GM21447 (cell line): ENCODE measurements around the gene TGFB2.
A peak's percentile ranks its signal among the peaks of the same experiment; 100 is the strongest.
"Not testable (repeated sequence)": the region's sequence is repeated elsewhere in the genome, so short reads cannot be mapped to it uniquely, and the experiment has no call there.

ENCODE experiments used
- ATAC-seq: cut with Tn5 transposase; IDR thresholded peaks from one replicate; pipeline ENCODE4 v1.9.1; 2021; ENCODE audit not compliant: unreplicated experiment

TGFB2 gene

GRCh38 chr1:218344814-218345672 is at the start of gene TGFB2:
Gene TGFB2 (plus strand): TSS chr1:218345336. CDS start chr1:218346702, 1,366 bp downstream.
- peak; percentile 54 for ATAC-seq

GRCh38 chr1:218296162-218296561 is 49.0 kb upstream of the TGFB2 start:
- no peak for ATAC-seq

DNA sequence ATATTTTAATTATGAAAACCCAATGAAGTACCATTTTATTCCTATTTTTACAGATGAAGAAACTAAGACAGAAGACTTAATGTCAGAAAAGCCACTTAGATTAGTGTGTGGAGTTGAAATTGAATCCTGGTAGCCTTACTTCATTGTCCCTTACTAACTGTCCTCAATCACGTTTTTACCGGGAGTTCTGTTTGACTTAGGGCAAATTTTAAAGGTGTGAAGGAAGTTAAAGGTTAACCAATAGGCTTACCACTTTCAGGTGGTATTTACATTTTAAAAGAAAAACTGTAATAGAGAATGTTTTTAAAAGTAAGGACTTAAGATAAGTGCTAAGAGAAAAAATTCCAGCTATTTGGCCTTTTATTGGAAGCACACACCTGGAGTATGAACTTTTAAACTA is 47.7 kb upstream of the TGFB2 start:
- no peak for ATAC-seq

- no peak for ATAC-seq
These were observed 47.3 kb upstream of the TGFB2 start for GRCh38 chr1:218297867-218298266.

DNA sequence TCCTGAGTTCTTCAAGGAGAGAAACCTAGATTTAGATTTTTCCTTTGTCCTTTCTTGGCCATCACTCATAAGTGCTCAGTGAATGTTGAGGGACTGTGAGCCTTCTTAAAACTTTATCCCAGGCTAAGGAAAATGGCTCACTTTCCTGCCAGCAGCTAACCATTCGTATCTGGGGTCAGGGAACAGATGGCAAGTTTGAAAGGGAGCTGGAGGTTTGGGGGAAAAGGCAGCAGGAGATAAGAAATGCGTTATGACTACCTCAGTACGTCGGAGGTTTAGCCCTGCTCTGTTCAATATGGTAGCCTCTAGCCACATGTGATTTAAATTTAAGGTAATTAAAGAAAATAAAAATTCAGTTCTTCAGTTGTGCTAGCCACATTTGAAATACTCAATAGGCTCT is 46.7 kb upstream of the TGFB2 start:
- ATAC-seq, result no peak

DNA sequence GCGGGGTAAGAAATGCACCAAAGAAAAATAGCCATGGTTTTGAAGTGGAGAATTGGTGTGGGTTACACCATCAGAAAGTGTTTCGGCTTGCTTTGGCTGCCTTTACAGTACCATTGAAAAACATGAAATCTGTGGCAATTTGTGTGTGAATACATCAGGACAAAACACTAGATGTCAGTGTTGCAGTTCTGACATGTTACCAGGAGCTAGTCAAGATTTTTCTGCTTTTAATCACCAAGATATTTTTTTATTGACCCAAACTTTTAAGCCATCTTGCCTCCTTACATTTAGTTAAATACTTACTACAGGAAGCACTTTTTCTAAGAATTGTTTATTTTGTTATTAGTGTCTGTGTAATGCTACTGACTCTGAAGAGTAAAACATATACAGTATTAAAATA is 45.7 kb upstream of the TGFB2 start:
- ATAC-seq, result no peak

- ATAC-seq, result no peak
These were observed 43.9 kb upstream of the TGFB2 start for GRCh38 chr1:218301217-218301616.

- no peak for ATAC-seq
These were observed 43.0 kb upstream of the TGFB2 start for GRCh38 chr1:218302155-218302554.

- no peak for ATAC-seq
These were observed 41.8 kb upstream of the TGFB2 start for GRCh38 chr1:218303176-218303879.

DNA sequence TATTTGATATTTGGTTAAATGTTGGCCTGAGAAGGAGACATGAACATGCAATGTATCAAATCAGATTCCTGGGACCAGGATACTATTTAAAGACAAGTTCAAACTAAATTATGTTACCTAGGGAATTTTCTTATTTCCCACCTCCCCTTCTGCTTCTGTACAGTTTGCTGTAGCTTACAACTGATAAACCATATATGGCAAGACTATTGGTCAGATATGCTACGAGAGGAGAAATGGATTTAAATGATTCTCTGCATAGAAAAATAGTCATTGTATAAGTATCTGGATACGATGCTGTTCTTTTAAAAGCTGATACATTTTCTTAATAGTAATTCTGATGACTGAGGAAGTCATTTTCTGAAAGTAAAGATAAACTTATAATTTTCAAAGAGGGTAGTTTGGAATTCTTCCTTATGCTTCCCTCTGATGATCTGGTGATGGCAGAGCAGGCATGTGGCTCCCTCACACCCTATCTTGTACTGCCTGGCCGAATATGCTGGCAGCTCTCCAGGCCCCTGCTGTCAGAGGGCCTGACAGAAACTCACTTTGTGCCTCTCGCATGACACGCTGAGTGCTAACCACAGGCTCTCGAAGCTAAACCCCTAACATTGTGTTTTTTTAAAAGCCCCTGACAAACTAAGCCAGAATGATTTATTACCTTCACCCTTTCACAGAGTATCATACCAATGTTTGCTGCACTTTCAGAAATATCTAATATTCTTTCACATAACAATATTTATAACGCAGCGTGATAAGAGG is 40.7 kb upstream of the TGFB2 start:
- ATAC-seq, result peak; percentile 72

DNA sequence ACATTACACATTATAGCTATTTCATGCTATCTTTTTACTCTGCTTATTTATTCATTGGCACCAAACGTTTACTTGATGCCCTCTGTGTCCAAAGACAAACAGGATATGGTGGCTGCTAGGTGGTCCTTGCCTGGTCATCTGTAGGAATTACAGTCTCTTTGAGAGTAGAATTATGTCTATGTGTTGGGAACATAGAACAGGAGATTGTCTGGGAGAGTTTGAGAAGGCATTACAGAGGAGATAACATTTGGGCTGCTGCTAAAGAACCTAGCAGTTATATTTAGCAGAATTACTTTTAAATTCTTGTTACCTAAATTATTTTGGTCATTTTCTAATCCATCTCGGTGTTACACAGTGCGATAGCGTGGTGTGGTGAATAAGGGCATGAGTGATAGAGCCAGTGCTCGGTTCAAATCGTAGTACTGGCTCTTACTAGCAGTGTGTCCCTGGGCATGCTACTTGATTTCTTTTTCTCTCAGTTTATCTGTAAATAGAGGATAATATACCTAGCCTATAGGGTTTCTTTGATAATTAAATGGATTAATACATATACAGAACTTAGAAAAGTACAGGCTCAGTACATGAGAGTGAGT is 39.6 kb upstream of the TGFB2 start:
- no peak for ATAC-seq

GRCh38 chr1:218312509-218312908 is 32.6 kb upstream of the TGFB2 start:
- ATAC-seq, result no peak

DNA sequence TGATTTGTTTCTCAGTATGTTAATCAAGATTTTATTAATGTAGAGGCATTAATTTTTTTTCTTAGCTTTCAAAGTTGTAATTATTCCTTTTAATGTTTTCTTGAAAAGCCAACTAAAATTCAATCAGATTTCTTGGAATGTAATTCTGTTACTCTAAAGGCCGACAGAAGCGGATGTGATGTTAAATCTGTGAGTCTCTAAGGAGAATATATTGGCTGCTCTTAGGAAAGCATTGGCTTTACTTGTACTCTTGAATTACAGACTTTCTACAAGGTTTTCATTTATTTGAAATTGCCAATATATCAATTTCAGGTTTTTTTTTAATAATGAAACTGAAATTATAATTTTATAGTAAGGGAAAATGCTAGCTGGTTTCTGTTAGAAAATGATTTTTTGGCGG is 30.8 kb upstream of the TGFB2 start:
- ATAC-seq, result no peak

DNA sequence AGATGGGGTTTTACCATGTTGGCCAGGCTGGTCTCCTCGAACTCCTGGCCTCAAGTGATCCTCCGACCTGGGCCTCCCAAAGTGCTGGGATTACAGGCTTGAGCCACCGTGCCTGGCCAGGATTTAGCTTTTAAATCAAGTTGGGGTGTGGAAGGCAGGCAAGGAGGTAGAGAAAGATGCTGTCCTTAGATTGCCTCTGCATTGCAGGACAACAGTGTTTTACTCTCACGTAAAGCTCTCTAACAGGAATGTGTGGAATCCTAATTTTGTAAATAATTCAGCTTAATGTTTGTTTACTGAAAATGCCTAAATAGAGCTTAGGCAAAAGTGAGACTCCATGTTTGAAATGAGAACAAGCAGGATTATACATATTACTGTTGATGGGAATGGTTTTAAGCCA is 29.5 kb upstream of the TGFB2 start:
- no peak for ATAC-seq

DNA sequence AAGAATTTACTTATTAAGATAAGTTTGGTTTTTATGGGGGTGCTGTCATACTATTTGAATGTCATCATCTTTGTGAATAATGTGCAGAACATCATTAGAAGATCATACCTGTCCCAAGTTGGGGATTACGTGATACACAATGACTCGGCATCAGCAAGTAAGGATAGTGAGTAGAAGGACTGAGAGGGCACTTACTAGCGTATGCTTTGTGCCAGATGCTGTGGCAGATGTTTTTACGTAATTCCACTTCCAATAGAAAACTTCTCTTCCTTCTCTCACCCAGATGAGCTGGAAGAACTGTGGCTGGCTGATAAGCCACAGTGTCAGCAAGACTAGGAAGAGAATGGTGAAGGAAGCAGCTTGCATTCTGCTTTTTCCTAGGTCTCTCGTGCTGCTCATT is 28.1 kb upstream of the TGFB2 start:
- ATAC-seq, result no peak

DNA sequence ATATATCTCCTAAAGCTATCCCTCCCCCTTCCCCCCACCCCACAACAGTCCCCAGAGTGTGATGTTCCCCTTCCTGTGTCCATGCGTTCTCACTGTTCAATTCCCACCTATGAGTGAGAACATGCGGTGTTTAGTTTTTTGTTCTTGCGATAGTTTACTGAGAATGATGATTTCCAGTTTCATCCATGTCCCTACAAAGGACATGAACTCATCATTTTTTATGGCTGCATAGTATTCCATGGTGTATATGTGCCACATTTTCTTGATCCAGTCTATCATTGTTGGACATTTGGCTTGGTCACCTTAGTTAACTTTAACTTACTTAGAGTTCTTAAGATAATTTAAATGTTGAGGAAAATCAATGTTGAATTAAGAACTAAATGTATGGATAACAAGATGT is 25.0 kb upstream of the TGFB2 start:
- not testable (repeated sequence) for ATAC-seq

- ATAC-seq, result no peak
These were observed 22.4 kb upstream of the TGFB2 start for GRCh38 chr1:218322762-218323161.

- ATAC-seq, result no peak
These were observed 21.4 kb upstream of the TGFB2 start for GRCh38 chr1:218323568-218324225.

DNA sequence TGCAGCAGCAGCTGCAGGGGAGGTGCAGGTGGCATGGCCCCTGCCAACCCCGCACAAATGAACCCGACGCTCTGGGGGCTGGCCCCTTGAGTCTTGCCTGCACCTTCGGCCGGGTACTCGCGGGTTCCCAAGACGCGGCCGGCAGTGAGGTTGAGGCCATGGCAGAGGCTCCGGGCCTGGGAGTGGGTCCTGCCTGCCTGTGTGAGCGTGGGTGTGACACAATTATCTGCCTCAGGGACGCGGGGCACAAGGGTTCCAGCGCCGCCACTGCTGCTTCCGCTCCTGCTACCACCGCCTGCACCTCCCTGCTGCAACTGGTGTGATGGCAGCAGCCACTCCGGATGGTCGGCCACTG is 20.9 kb upstream of the TGFB2 start:
- ATAC-seq, result no peak

GRCh38 chr1:218328769-218329168 is 16.4 kb upstream of the TGFB2 start:
- ATAC-seq, result no peak
